Left kidney (tissue), 2 donors: ENCODE measurements around the gene GPN2. TPM values are rescaled to one million over a fixed set of nuclear protein-coding genes. Genes with fewer than 3 reads are reported as not detected.
"Not testable (repeated sequence)": the region's sequence is repeated elsewhere in the genome, so short reads cannot be mapped to it uniquely, and the experiment has no call there.

Experiments used
- DNase-seq: peaks from one replicate; pipeline ENCODE4 v3.0.0-alpha.2; 2013
- polyA plus RNA-seq: library from polyadenylated mRNA; unstranded; fragments of 120-200 nt; gene quantifications from one replicate; pipeline ENCODE4 v1.2.1, GENCODE V29; 2013; ENCODE audit not compliant: insufficient read length

Gene GPN2
- polyA plus RNA-seq, 1 donor: 32.7 TPM

DNA sequence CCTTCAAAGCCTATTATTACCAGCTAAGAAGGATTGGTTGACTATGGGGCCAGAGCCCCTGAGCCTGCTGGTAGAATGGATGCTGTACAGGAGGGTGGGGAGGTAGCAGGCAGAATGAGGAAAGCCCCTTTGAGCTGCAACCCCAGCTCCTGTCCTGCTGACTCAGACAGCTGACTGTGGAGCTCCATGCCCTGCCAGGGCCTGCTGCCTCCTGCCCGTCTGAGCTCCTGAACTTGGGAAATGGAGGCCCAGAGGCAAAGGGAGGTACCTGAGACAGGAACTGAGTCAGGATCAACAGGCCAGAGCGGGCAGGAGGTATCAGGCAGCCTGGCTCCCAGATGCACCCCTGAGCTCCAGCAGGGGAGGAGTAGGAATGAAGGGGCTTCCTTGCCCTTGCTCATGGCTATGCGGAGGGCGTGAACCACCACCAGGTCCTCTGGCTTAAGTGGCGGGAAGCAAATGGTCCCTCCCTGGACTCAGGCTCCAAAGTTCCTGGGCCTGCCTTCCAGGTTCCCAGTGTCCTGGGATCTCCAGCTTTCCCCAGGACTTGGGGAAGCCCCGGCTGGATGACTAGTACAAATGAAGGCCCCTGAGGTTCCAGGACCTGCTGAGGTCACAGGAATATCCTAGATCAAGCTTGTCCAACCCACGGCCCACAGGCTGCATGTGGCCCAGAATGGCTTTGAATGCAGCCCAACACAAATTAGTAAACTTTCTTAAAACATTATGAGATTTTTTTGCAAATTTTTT, 31.0 kb downstream of the GPN2 start:
- DNase-seq: no peak

DNA sequence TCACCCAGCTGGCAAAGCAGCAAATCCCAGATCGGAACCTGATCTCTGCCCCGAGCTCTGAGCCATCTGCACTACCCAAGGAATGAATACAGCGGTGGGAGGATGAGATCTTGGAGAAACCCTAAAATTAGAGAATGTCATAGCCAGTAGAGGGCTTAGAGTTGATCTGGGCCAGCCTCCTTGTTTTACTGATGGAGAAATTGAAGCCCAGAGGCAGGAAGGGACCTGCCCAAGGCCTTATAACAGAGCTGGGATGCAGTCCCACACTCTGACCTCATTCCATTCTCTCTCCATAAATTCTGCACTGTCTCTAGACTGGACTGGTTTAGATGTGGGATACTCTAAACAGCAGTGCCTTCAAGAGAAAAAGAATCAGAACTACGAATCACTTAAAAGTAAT, 31.9 kb downstream of the GPN2 start:
- DNase-seq: no peak

DNA sequence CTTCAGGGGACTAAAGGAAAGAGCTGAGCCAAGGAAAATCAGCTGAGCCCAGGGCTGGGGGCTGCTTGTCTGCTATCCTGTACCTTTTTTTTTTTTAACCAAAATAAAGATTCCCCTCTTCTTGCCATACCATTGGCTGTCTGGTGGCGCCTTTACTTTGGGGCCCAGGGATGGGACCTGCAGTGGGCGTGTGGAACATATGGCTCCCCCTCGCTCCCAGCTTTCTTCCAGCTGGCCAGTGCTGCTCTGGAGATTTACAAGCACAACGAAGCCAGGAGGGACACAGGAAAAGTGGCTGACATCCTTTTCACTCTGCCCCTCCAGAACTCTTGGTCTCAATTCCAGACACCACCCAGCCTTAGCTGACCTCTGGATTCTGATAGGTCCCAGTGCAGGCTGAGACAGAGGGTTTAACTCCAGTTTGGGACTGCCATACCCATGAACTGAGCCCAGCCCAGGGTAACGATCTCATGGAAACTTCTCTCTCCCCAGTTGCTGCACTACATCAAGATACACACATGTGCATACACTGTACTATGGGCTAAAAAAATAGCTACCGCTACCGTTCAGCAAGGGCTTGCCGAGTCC, 32.5 kb downstream of the GPN2 start:
- no peak for DNase-seq

DNA sequence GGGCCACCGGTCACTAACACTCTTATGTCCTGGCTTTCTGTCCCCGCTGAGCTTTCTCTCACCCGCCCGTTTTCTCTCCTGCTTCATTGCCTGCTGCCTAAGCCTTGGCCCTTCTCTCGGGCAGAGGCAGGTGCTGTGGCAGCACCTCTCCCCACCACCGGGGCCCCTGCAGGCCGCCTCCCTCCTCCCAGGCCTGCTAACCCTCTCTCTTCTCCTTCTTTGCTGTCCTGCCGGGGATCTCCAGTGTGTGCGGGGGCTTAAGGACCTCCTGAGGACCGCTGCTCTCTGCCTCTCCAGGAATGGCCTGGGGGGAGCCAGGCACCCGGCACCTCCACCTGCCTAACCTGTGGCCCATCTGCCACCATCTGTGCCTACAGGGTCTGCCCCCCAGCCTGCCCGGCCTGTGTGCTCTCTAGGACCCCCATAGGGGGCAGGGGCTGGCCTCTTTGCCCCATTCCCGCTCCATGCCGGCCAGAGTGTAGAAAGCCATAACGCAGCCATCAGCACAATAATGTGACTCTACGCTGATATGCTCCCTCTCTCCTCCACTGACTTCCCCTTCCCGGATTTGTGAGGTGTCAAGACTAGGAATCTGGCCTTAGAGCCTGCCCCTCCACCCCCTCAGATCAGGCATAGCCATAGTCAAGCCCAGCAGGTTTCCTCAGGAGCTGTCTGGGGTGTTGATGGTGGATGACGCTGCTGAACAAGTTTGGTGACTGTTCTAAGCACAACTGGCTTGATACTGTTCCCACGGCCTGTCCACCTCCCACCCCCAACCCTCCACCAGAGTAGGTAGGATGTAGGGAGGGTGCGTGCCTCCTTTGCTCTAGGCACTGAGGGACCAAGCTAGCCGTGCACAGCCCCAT, 33.2 kb downstream of the GPN2 start:
- DNase-seq: no peak

DNA sequence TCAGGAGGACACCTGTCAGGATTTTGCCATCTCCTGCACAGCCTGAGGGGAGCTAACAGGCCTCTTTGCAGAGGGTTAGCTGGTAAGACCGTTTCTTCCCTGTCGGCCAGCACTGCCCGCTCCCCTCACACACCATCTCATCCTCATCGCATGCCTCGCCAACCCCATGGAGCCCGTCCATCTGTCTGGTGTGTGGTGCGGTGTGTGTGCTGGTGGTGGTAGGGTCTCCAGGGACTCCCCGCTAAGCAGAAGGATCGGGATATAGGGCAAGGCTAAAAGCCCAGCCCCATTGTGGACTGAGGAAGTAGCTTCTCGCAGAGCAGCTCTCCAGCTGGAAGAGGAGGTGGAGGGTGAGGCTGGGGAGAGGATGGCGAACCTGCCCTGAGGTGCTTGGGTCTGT, 33.9 kb downstream of the GPN2 start:
- DNase-seq: no peak

DNA sequence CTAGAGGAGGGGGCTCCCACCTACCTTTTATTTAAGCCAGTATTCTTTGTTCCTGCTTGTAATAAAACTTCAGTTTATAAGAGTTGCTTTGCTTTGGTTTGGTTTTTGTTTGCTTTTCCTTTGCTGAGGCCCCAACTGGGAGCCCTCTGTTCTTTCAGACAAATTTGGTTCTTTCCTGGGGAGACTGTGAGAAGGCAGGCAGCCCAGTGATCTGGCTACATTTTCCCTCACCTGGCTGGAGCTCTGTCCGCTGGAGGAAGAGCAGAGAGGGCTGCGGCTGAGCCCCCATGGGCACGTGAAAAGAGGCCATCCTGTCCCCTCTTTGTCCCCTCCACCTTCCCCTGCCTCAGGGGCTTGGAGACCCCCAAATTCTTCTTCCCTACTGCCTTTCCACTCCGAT, 34.4 kb downstream of the GPN2 start:
- DNase-seq: no peak

DNA sequence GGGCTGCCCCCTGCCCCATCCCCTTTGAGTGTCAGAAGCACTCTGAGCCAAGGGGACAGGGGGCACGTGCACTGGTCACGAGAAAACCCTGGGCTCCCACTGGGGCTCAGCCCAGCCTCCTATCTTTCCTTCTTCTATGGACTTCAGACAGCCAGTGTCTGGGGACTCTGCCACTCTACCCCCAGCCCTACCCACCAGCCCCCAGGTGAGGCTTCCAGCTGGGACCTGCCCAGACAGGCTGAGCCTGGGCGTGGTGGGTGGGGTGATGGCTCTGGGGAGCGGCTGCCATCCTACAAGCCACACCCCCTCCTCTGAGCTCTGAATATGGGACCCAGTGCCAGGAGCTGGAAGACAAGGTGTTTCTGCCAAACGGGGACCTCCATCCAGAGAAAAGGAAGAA, 35.2 kb downstream of the GPN2 start:
- DNase-seq: no peak

DNA sequence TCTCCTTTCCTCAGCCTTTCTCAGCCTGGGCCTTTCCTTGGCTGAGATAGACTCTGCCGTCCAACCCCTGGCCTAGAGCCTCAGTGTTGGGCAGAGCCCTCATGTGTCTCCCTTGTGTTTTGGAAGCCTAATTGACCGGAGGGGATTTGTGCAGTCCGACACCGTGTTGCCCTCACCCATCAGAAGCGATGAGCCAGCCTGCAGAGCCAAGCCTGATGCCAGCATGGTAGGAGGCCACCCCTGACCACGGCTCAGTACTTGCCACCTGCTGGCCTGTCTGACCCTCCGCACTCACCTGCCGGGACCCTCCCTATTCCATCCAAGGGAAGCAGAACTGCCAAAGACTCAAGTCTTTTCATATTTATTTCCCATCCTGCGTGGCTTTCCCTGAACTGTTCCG, 36.5 kb downstream of the GPN2 start:
- DNase-seq: no peak

DNA sequence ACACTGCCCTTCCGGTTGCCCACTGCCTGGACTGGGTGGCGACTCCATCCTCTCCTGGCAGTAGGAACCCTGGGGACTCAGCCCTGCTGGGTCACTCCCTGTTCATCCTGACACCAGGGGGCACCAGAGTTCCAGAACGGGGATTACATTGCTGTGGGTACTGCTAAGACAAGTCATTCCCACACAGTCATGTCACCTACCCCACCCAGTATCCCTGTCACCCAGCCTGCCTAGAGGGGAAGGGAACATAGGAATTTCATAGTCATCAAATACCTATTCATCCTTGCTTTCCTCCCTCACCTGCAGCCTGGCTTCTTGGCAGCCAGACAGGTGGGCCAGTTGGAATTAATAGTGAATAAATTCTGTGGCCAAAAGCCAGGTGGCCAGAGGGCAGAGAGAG, 36.9 kb downstream of the GPN2 start:
- peak; percentile 67 for DNase-seq

DNA sequence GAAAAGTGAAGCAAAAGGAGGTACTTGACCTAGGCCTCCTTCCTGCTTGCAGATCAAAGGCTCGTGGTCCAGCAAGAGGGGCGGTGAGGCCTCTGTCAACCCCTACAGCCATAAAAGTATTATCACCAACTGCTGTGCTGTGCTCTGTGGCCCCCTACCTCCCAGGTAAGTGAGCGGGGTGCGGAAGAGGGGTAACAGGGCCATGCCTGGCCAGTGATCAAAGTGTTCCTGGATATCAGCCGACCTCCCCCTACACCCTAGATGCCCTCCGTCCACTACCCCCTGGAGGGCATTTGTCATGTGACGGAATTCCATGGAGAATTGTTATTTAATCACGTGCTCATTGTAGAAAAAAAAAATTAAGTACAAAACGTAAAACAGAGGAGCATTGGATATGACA, 37.4 kb downstream of the GPN2 start:
- DNase-seq: no peak

DNA sequence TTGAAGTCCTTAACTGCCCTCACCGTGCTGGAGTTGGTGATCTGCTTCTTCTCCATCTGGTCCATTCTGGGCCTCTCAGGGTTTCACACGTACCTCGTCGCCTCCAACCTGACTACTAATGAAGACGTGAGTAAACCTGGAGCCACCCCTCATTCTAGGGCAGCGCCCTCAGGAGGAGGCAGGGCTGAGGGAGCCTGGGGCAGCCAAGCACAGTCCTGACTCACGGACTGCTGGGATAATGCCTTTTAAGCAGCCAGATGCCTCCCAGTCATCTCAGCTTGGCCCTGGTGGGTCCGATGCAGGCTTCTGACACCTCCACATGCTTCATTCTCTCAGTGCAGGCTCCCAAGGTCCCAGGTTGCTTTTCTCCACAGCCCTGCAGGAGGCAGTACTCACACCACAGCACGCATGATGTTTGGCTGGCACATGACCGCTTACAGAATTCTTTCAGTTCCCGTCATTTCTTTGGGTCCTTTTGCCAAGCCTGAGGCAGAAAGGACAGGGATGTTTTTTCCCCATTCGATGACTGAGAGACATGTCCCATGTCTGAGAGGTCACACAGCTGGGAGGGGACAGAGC, 38.9 kb downstream of the GPN2 start:
- DNase-seq: no peak

DNA sequence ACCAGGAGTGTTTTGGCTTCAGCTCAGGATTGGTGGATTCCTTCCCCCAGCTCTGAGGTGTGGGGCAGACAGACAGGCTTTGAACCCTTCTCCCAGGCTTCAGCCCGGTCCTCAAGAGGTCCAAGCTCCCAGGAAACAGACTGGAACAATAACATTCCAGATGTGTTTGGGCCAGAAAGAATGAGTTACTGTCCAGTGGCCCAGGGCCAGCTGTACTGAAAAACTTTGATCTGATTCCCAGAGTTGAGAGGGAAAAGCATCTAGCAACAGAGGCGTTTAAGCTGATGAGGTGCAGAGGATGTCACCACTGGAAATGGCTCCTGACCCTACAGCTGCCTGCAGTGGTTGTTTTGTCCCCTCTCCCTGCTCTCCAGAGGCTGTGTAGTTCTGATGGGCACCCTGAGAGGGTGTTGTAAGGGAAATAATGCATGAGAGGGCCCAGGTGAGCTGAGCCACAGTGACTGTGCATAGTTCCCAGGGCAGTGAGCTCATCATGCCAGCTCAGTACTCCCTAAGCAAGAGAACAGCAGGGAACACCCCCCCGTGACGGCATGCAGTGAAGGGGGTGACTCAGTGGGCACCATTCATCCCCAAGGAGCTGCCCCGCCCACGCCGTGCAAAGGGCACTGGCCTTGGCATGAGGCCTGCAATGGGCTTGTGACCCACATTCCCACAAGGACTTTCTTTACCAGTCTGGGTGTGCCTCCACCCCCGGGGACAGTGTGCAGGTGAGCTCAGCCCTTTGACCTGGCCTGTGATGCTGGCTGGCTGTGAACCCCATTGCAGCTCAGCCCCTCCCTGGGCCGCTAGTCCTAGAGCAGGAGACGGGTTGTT, 40.9 kb downstream of the GPN2 start:
- DNase-seq: no peak

DNA sequence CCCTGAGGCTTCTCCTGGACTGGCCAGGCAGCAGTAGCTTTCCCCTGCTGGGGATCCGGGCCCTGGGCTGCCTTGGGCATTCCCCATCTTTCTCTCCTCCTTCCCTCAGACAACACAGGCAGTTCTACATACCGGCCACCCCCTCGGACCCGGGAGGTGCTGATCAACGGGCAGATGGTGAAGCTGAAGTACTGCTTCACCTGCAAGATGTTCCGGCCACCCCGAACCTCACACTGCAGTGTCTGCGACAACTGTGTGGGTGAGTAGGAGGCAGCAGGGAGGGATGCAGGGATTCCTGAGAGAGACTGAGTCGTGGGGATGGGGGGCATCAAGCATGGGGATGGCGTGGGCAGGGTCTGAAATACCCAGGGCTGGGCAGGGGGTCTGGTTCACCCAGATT, 41.6 kb downstream of the GPN2 start:
- DNase-seq: no peak

DNA sequence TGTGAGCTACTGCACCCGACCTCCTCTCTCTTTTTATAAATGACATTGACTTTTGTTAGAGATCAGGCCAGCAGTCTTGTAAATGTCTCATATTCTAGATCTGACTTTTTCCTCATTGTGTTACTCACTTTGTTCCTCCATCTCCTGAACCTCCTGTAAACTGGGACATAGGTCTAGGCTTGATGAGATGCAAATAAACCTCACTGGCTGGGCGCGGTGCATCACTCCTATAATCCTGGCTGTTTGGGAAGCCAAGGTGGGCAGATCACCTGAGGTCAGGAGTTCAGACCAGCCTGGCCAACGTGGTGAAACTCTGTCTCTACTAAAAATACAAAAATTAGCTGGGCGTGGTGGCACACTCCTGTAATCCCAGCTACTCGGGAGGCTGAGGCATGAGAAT, 42.3 kb downstream of the GPN2 start:
- not testable (repeated sequence) for DNase-seq

DNA sequence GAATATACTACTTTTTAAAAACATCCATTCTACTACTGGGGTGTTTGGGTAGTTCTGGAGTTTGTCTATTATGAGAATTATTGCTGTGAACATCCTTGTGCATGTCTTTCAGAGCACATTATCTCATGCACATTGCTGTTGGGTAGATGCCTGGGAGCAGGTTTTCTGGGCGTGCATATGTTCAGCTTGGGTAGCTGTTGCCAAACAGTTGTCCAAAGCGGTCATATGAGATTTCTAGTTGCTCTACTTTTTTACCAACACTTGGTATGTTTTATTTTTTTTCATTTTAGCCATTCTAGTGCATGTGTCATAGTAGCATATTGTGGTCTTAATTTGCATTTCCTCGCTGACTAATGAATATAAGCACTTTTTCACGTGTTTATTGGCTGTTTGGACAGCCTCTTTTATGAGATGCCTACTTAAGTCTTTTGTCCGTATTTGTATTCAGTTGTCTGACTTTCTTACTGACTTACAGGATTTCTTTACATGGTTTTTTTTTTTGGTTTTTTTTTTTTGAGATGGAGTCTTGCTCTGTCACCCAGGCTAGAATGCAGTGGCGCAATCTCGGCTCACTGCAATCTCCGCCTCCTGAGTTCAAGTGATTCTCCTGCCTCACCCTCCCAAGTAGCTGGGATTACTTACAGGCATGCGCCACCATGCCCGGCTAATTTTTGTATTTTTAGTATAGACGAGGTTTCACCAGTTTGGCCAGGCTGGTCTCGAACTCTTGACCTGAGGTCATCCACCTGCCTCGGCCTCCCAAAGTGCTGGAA, 45.5 kb downstream of the GPN2 start:
- DNase-seq: no peak

DNA sequence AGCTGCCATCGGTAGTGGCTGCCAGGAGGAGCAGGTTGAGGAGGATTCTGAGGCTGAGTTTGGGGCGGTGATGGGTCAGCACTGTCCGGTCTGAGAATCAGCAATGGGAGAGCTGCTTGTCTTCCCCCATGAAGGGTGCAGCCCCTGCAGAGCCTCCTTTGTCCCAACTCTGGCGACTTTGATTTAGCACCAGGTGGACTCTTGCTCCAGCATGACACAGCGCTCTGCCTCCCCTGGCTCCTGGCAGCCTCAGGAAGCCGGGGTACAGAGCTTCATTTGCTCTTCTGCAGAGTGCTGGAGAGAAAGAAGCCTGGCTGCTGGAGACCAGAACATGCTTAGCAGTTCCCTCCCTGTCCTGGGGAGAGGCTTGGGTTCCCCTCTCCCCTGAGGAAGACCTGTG, 50.3 kb downstream of the GPN2 start:
- no peak for DNase-seq

DNA sequence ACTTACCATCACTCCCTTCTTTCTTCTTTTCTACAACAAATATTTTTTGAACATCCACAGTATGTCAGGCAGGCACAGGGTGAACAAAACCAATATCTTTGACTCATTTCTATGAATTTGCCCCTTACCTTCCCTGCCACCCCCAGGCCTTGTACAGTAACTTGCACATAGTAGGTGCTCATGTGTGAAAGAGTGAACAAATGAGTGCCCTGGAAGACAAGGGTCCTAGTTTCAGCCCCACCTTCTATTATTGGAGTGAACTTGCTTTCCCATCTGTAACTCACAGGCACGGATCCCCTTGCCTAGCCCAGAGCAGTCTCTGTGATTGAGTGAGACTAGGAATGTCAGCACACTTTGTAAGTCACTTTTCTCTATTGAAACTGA, 50.8 kb downstream of the GPN2 start:
- no peak for DNase-seq

DNA sequence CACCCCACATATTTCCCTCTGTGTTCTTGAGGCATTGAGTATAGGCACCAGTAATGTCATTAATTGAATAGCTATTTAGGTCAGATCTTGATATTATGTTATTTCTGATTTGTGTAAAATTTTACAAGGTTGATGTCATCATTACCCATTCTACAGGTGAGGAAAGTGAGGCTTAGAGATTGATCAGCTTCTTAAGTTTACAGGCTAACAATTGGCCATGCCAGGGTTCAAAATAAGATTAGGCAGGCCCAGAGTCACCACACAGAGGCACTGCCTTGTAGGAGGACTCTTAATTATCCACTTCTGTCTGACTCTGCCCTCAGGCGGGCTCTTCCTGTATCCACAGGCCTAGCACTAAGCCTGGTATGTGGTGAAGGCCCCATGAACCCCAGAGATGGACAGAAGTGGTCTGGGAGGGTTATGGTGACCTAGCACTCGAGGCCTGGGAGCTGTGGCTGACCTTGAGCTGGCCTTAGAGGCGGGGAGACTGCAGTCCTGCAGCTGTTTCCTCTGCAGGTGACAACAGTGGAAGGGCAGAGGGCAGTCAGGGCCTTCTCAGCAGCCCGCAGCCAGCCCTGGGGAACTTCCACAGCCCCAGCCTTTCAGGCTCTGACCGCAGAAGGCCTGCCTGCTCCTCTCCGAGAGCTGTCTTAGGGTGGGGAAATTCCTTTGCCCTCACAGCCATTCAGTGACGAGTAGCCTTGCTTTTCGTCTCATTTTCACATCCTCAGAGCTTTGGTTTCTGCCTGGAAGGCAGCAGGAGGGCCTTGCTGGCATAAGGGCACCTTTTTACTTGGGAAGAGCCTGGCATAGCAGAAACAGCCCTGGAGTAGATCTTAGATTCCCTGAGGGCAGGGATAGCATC, 51.4 kb downstream of the GPN2 start:
- no peak for DNase-seq

DNA sequence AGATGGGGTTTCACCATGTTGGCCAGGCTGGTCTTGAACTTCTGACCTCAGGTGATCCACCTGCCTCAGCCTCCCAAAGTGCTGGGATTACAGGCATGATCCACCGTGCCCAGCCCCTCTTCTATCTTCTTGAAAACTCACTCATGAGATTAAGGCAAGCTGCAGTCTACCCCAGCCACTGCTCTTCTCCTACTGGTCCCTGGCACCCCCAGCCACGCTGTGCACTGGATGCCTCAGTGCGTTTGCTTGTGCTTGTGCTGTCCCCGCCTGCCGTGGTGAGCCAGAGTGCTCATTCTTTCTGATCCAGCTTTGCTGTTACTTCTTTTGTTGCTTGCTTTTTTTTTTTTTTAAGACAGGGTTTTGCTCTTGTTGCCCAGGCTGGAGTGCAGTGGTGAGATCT, 52.4 kb downstream of the GPN2 start:
- not testable (repeated sequence) for DNase-seq
